ENCODE results near the gene TCAIM. TPM values are rescaled to one million over a fixed set of nuclear protein-coding genes. Genes with fewer than 3 reads are reported as not detected.

The TCAIM gene
- 33.2 TPM for total RNA-seq
- long read RNA-seq, transcript TCAIM-203 (4 exons, 2,178 nt): minor isoform, 9 of 45 reads
- long read RNA-seq, transcript TCAIM-204 (11 exons, 3,306 nt): major isoform, 10 of 45 reads
- long read RNA-seq, transcript TCAIM-201 (11 exons, 3,687 nt): minor isoform, 5 of 45 reads
- long read RNA-seq, partial matches to known transcripts: 3 of 45 reads
- long read RNA-seq, other reads (novel, unspliced or antisense): 17 of 45 reads

- peak; percentile 99 for ATAC-seq
- peak within 1 kb of the TSS; percentile 83 for H3K4me3 ChIP-seq
Measured at GRCh38 chr3:44338010-44338827, at the start of gene TCAIM. Gene TCAIM (plus strand): TSS chr3:44338766. CDS start chr3:44354783, 16,017 bp downstream.

DNA sequence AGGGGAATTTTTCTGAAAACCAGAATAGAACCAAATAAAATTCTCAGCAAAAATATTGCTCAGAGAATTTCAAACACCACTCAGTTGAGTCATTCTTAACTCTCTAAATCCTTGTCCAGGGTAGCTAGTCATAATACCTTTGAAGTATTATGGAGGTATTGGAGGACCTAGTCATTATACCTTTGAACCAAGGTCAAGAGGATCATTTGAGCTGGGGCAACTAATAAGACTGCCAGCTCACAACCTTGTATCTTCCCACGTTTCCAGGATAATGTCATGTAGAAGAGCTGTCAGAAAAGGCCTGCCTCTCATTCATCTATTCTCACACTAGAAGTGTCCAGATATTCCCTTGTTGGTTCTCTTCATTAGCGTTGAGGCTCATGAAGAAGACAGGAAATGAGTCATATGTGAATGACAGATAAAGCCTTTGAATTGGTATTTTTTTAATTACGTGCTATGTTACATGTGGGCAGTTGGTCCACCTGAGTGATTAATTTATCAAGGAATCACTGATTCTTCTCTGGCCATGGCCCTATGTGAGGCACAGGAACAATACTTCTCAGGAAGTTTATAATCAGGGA lies 48.6 kb upstream of the TCAIM start:
- Histone ChIP-seq H3K4me1 (no peaks in the 10 kb centered on the region), H3K27me3 (peaks cover 3% of the 10 kb centered on the region), H3K9me3 (no peaks in the 10 kb centered on the region), H3K36me3 (no peaks in the 10 kb centered on the region), H3K4me3 (no peak overlapping the region), H3K27ac (no peak overlapping the region)
- TF ChIP-seq CTCF (IDR thresholded peaks at IDR 0.05): no peak
- no peak for ATAC-seq
- no peak for DNase-seq
- intact Hi-C loops (cut with DNase I): no loop called here

More at GRCh38 chr3:44338010-44338827, at the start of gene TCAIM:
- H3K27me3 ChIP-seq: no peaks in the 10 kb centered on the region
- no peaks in the 10 kb centered on the region for H3K9me3 ChIP-seq
- H3K4me1 ChIP-seq: peaks cover 41% of the 10 kb centered on the region
- intact Hi-C loops (cut with DNase I): no loop called here
- peak within 1 kb of the TSS; percentile 98 for H3K27ac ChIP-seq
- no peak for TF ChIP-seq CTCF (IDR thresholded peaks at IDR 0.05)
- no peaks in the 10 kb centered on the region for H3K36me3 ChIP-seq
- peak; percentile 99 for DNase-seq

DNA sequence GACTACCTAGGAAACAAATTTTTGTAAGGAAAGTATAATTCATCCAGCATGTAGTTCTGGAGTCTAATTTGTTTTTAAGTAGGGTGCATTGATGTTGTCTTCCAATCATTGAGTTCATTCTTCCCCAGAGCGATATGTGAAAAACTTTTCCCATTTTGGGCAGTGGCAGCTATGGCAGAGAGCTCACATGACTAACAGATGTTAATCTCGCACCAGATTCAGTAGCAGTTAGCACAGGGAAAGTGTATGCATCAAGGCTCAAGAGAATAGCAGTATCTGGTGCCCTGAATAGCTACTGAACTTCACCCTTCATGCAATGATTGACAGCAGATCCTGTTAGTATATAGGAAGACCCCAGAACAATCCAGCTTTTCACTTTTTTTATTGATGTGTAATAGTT lies 46.3 kb upstream of the TCAIM start:
- no peak for TF ChIP-seq CTCF (IDR thresholded peaks at IDR 0.05)
- Histone ChIP-seq H3K27me3 (peaks cover 3% of the 10 kb centered on the region), H3K4me3 (no peak overlapping the region), H3K27ac (no peak overlapping the region), H3K36me3 (no peaks in the 10 kb centered on the region), H3K9me3 (no peaks in the 10 kb centered on the region), H3K4me1 (no peaks in the 10 kb centered on the region)
- intact Hi-C loops (cut with DNase I): no loop called here
- no peak for DNase-seq
- no peak for ATAC-seq

DNA sequence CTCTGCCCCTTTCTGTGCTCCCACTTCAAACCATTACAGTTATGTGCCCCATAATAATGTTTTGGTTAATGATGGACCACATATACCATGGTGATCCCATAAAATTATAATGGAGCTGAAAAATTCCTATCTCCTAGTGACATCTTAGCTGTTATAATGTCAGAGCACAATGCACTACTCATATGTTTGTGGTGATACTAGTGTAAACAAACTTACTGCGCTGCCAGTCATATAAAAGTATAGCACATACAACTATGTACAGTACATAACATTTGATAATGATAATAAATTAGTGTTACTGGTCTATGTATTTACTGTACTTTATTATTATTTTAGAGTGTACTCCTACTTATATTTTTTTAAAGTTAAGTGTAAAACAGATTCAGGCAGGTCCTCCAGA lies 45.6 kb upstream of the TCAIM start:
- ATAC-seq (no peak), DNase-seq (no peak)
- Histone ChIP-seq H3K4me3 (no peak overlapping the region), H3K4me1 (no peaks in the 10 kb centered on the region), H3K36me3 (no peaks in the 10 kb centered on the region), H3K27ac (no peak overlapping the region), H3K27me3 (peaks cover 3% of the 10 kb centered on the region), H3K9me3 (no peaks in the 10 kb centered on the region)
- intact Hi-C loops (cut with DNase I): no loop called here
- TF ChIP-seq CTCF (IDR thresholded peaks at IDR 0.05): no peak

- Histone ChIP-seq H3K4me1 (no peaks in the 10 kb centered on the region), H3K27me3 (no peaks in the 10 kb centered on the region), H3K27ac (no peak overlapping the region), H3K4me3 (no peak overlapping the region), H3K36me3 (no peaks in the 10 kb centered on the region), H3K9me3 (no peaks in the 10 kb centered on the region)
- no peak for TF ChIP-seq CTCF (IDR thresholded peaks at IDR 0.05)
- intact Hi-C loops (cut with DNase I): no loop called here
- no peak for DNase-seq
- ATAC-seq: no peak
Measured at GRCh38 chr3:44297255-44297654, 41.3 kb upstream of the TCAIM start.
